Measurements from ENCODE around the gene CKS2.

The CKS2 gene

DNA sequence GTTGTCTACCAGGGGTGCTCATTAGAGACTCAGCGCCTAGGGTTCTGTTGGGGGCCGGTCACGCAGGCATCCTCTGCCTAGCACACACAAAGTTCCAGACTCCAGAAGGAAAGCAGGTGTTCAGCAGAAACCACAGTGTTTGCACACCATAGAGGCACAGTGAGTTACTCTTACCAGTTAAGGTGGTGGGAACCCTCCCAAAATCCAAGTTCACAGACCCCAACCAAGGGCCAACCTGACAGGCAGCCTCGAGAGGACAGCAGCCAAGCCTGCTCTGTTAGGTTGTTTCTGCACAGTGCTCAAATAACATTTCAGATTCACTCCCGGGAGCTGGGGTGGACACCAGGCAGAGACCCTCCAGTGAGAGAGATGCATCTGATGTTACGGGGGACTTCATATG lies 43.5 kb downstream of the CKS2 start:
- no peak overlapping the region for H3K4me2 ChIP-seq (ENCODE audit: low read length, poor library complexity, severe bottlenecking)

DNA sequence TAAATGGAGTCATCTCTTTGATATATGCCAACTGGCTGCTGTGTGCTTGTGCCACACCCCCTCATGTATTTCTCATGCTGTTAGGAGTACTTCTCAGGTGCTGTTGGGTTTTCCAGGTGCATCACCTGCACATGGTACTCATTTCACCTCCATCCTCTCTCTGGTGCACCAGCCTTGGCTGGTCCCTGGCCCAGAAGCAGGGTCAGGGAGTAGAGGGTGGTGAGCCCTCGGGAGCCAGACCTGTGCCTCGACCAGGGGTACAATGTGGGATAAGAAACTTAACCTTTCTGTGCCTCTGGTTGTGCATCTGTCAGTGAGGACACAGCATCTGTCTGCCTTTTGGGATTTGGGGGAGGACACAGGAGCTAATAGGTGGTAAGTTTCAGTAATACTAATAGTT lies 45.8 kb downstream of the CKS2 start:
- Histone ChIP-seq H3K4me2 (ENCODE audit: low read length, poor library complexity, severe bottlenecking) (no peak overlapping the region), H3K27ac (ENCODE audit: low read length, poor library complexity, severe bottlenecking) (no peak overlapping the region), H2BK12ac (ENCODE audit: low read length in 2 of 2) (no peak overlapping the region), H2AFZ (ENCODE audit: low read depth, low read length) (no peak overlapping the region), H3K14ac (ENCODE audit: low read length in 2 of 2) (no peak overlapping the region), H3K18ac (ENCODE audit: low read depth in 1 of 2, low read length in 2 of 2) (no peak overlapping the region), H2BK120ac (ENCODE audit: low read depth, low read length) (no peak overlapping the region), H3K4me3 (ENCODE audit: insufficient read depth in 1 of 2, low read depth in 1 of 2, low read length in 2 of 2) (no peak overlapping the region), H3K36me3 (ENCODE audit: control insufficient read depth in 1 of 2, insufficient read depth in 2 of 2, low read depth in 1 of 2, low read length in 2 of 2) (peaks cover 65 to 95% of the 10 kb centered on the region in 2 experiments), H4K91ac (ENCODE audit: low read length) (no peak overlapping the region), H4K8ac (ENCODE audit: low read length) (no peak overlapping the region), H3K27me3 (ENCODE audit: control insufficient read depth in 1 of 2, insufficient read depth in 1 of 2, low read length in 2 of 2) (no peaks in the 10 kb centered on the region), H3K4me1 (ENCODE audit: control insufficient read depth, insufficient read depth, low read depth, low read length) (no peaks in the 10 kb centered on the region), H3K4ac (ENCODE audit: low read depth in 1 of 2, low read length in 2 of 2) (no peak overlapping the region), H3K79me1 (replicated peaks; ENCODE audit: low read length, poor library complexity, severe bottlenecking) (peaks cover 36% of the 10 kb centered on the region), H3K9ac (ENCODE audit: low read length) (no peak overlapping the region), H2BK15ac (ENCODE audit: low read depth, poor library complexity, severe bottlenecking) (no peak overlapping the region), H3K23ac (ENCODE audit: low read length in 2 of 2) (no peak overlapping the region), H2AK5ac (ENCODE audit: low read length, severe bottlenecking) (no peak overlapping the region), H2BK5ac (ENCODE audit: low read depth, low read length, poor library complexity, severe bottlenecking) (no peak overlapping the region), H3K9me3 (ENCODE audit: control insufficient read depth, low read length) (no peaks in the 10 kb centered on the region)
- no peak for DNase-seq
- WGBS = 100% methylated on average over 2 of the region's 2 CpGs

More for the DNA sequence above, 43.5 kb downstream of the CKS2 start:
- no peak overlapping the region for H3K4me3 ChIP-seq (ENCODE audit: insufficient read depth in 1 of 2, low read depth in 1 of 2, low read length in 2 of 2)
- H3K18ac ChIP-seq (ENCODE audit: low read depth in 1 of 2, low read length in 2 of 2) = no peak overlapping the region
- peaks cover 51% of the 10 kb centered on the region for H3K79me1 ChIP-seq (replicated peaks; ENCODE audit: low read length, poor library complexity, severe bottlenecking)
- WGBS = 99% methylated on average over 6 of the region's 6 CpGs
- H4K91ac ChIP-seq (ENCODE audit: low read length) = no peak overlapping the region
- no peak overlapping the region for H3K9ac ChIP-seq (ENCODE audit: low read length)
- no peak for DNase-seq
- no peak overlapping the region for H2AFZ ChIP-seq (ENCODE audit: low read depth, low read length)
- H2BK15ac ChIP-seq (ENCODE audit: low read depth, poor library complexity, severe bottlenecking) = no peak overlapping the region
- no peak overlapping the region for H2BK5ac ChIP-seq (ENCODE audit: low read depth, low read length, poor library complexity, severe bottlenecking)
- no peak overlapping the region for H3K23ac ChIP-seq (ENCODE audit: low read length in 2 of 2)
- H2BK12ac ChIP-seq (ENCODE audit: low read length in 2 of 2) = no peak overlapping the region
- H3K9me3 ChIP-seq (ENCODE audit: control insufficient read depth, low read length) = no peaks in the 10 kb centered on the region
- no peak overlapping the region for H2BK120ac ChIP-seq (ENCODE audit: low read depth, low read length)
- no peaks in the 10 kb centered on the region for H3K27me3 ChIP-seq (ENCODE audit: control insufficient read depth in 1 of 2, insufficient read depth in 1 of 2, low read length in 2 of 2)
- H3K36me3 ChIP-seq (ENCODE audit: control insufficient read depth in 1 of 2, insufficient read depth in 2 of 2, low read depth in 1 of 2, low read length in 2 of 2) = peaks cover 71 to 98% of the 10 kb centered on the region in 2 experiments
- H3K27ac ChIP-seq (ENCODE audit: low read length, poor library complexity, severe bottlenecking) = no peak overlapping the region
- no peak overlapping the region for H3K14ac ChIP-seq (ENCODE audit: low read length in 2 of 2)
- H4K8ac ChIP-seq (ENCODE audit: low read length) = peak overlapping the region; percentile 21
- no peak overlapping the region for H2AK5ac ChIP-seq (ENCODE audit: low read length, severe bottlenecking)
- H3K4me1 ChIP-seq (ENCODE audit: control insufficient read depth, insufficient read depth, low read depth, low read length) = no peaks in the 10 kb centered on the region
- H3K4ac ChIP-seq (ENCODE audit: low read depth in 1 of 2, low read length in 2 of 2) = no peak overlapping the region

DNA sequence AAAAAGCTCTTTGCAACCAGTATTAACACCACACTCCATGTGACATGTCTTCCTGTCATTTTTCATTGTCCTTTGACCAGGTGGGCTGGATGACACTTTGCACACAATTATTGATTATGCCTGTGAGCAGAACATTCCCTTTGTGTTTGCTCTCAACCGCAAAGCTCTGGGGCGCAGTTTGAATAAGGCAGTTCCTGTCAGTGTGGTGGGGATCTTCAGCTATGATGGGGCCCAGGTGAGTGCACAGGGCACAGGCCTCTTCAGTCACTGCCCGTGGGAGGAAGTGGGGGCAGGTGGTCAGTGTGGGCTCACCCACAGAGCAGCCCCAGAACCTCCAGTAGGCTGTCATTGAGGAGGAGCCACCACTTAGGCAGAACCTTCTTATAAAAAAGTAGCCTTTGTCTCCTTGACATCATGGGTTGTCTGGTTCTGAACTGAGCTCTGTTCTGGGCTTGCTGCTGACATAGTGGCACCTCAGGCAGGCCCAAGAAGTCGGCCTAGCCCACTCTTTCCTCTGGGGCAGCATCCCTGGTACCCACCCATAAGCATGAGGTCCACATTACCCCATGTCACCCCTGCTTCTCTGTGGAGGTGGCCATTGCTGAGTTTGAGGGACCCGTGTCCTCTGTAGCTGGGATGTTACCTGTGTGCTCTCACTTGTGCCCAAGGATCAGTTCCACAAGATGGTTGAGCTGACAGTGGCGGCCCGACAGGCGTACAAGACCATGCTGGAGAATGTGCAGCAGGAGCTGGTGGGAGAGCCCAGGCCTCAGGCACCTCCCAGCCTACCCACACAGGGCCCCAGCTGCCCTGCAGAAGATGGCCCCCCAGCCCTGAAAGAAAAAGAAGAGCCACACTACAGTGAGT lies 46.6 kb downstream of the CKS2 start:
- 94% methylated on average over 8 of the region's 8 CpGs for WGBS
- H3K4ac ChIP-seq (ENCODE audit: low read depth in 1 of 2, low read length in 2 of 2) = no peak overlapping the region
- no peak overlapping the region for H3K4me2 ChIP-seq (ENCODE audit: low read length, poor library complexity, severe bottlenecking)
- H3K23ac ChIP-seq (ENCODE audit: low read length in 2 of 2) = no peak overlapping the region
- H2BK5ac ChIP-seq (ENCODE audit: low read depth, low read length, poor library complexity, severe bottlenecking) = no peak overlapping the region
- no peak overlapping the region for H2BK120ac ChIP-seq (ENCODE audit: low read depth, low read length)
- DNase-seq = no peak
- no peak overlapping the region for H4K91ac ChIP-seq (ENCODE audit: low read length)
- H3K14ac ChIP-seq (ENCODE audit: low read length in 2 of 2) = no peak overlapping the region
- H3K27ac ChIP-seq (ENCODE audit: low read length, poor library complexity, severe bottlenecking) = no peak overlapping the region
- H3K36me3 ChIP-seq (ENCODE audit: control insufficient read depth in 1 of 2, insufficient read depth in 2 of 2, low read depth in 1 of 2, low read length in 2 of 2) = peaks cover 68 to 95% of the 10 kb centered on the region in 2 experiments
- no peak overlapping the region for H2BK12ac ChIP-seq (ENCODE audit: low read length in 2 of 2)
- no peaks in the 10 kb centered on the region for H3K27me3 ChIP-seq (ENCODE audit: control insufficient read depth in 1 of 2, insufficient read depth in 1 of 2, low read length in 2 of 2)
- no peak overlapping the region for H2AK5ac ChIP-seq (ENCODE audit: low read length, severe bottlenecking)
- no peak overlapping the region for H3K9ac ChIP-seq (ENCODE audit: low read length)
- H3K4me1 ChIP-seq (ENCODE audit: control insufficient read depth, insufficient read depth, low read depth, low read length) = peaks cover 1% of the 10 kb centered on the region
- no peaks in the 10 kb centered on the region for H3K9me3 ChIP-seq (ENCODE audit: control insufficient read depth, low read length)
- no peak overlapping the region for H2BK15ac ChIP-seq (ENCODE audit: low read depth, poor library complexity, severe bottlenecking)
- H4K8ac ChIP-seq (ENCODE audit: low read length) = no peak overlapping the region
- H3K18ac ChIP-seq (ENCODE audit: low read depth in 1 of 2, low read length in 2 of 2) = no peak overlapping the region
- H3K79me1 ChIP-seq (replicated peaks; ENCODE audit: low read length, poor library complexity, severe bottlenecking) = peaks cover 32% of the 10 kb centered on the region
- H2AFZ ChIP-seq (ENCODE audit: low read depth, low read length) = no peak overlapping the region
- no peak overlapping the region for H3K4me3 ChIP-seq (ENCODE audit: insufficient read depth in 1 of 2, low read depth in 1 of 2, low read length in 2 of 2)

DNA sequence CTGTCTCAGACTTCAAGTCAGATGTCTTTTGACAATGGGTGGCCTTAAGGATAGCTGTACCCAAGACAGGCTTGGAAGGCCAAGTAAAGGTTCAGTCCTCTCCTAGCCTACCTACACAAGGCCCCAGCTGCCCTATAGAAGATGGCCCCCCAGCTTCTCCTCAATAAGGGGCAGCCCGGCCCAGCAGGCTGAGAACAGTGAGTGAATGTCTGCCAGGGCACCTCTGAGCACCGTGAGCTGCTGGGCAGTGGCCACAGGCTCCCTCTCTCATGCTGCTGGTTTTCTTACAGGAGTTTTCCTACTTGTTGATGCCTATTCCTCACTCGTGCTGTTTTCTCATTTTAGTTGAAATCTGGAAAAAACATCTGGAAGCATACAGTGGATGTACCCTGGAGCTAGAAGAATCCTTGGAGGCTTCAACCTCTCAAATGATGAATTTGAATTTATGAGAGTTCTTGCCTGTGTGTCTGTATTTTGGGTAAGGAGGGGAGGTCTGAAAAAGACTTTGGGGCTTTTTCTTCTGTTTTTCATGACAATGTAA lies 47.5 kb downstream of the CKS2 start:
- Histone ChIP-seq H3K27ac (ENCODE audit: low read length, poor library complexity, severe bottlenecking) (no peak overlapping the region), H2BK5ac (ENCODE audit: low read depth, low read length, poor library complexity, severe bottlenecking) (no peak overlapping the region), H3K14ac (ENCODE audit: low read length in 2 of 2) (no peak overlapping the region), H2AFZ (ENCODE audit: low read depth, low read length) (no peak overlapping the region), H3K79me1 (replicated peaks; ENCODE audit: low read length, poor library complexity, severe bottlenecking) (peaks cover 26% of the 10 kb centered on the region), H3K4ac (ENCODE audit: low read depth in 1 of 2, low read length in 2 of 2) (no peak overlapping the region), H3K36me3 (ENCODE audit: control insufficient read depth in 1 of 2, insufficient read depth in 2 of 2, low read depth in 1 of 2, low read length in 2 of 2) (peaks cover 69 to 92% of the 10 kb centered on the region in 2 experiments), H3K4me3 (ENCODE audit: insufficient read depth in 1 of 2, low read depth in 1 of 2, low read length in 2 of 2) (no peak overlapping the region), H3K9ac (ENCODE audit: low read length) (no peak overlapping the region), H2AK5ac (ENCODE audit: low read length, severe bottlenecking) (no peak overlapping the region), H3K4me1 (ENCODE audit: control insufficient read depth, insufficient read depth, low read depth, low read length) (peaks cover 1% of the 10 kb centered on the region), H3K18ac (ENCODE audit: low read depth in 1 of 2, low read length in 2 of 2) (no peak overlapping the region), H2BK120ac (ENCODE audit: low read depth, low read length) (no peak overlapping the region), H4K8ac (ENCODE audit: low read length) (no peak overlapping the region), H2BK15ac (ENCODE audit: low read depth, poor library complexity, severe bottlenecking) (no peak overlapping the region), H3K4me2 (ENCODE audit: low read length, poor library complexity, severe bottlenecking) (no peak overlapping the region), H4K91ac (ENCODE audit: low read length) (no peak overlapping the region), H3K23ac (ENCODE audit: low read length in 2 of 2) (no peak overlapping the region), H2BK12ac (ENCODE audit: low read length in 2 of 2) (no peak overlapping the region), H3K27me3 (ENCODE audit: control insufficient read depth in 1 of 2, insufficient read depth in 1 of 2, low read length in 2 of 2) (no peaks in the 10 kb centered on the region), H3K9me3 (ENCODE audit: control insufficient read depth, low read length) (no peaks in the 10 kb centered on the region)
- no peak for DNase-seq
- 97% methylated on average over 3 of the region's 3 CpGs for WGBS
